K562 (cell line): ENCODE data around the gene ACER1. TPM values are rescaled to one million over a fixed set of nuclear protein-coding genes. Genes with fewer than 3 reads are reported as not detected.

Experiments
- BCLAF1 ChIP-seq, 2 experiments: fragments of 450-650 bp in 1 of 2; IDR thresholded peaks; 2 replicates each; pipeline ENCODE4 v1.6.1; 2011 to 2017; ENCODE audit warnings: low read depth in 2 of 2, antibody characterized with exemption in 1 of 2, borderline replicate concordance in 1 of 2, low read length in 1 of 2, mild to moderate bottlenecking in 1 of 2, mixed read lengths in 1 of 2; ENCODE audit not compliant: control insufficient read depth in 1 of 2
- CBFA2T3 ChIP-seq: fragments of 450-650 bp; IDR thresholded peaks from 2 replicates; pipeline ENCODE4 v1.6.1; 2017
- E4F1 ChIP-seq: fragments of 250-450 bp; sonication (Bioruptor Pico); IDR thresholded peaks from 2 replicates; pipeline ENCODE4 v1.5.0; 2021; ENCODE audit warnings: mild to moderate bottlenecking, borderline replicate concordance
- HDAC2 ChIP-seq: fragments of 450-650 bp; IDR thresholded peaks from 2 replicates; pipeline ENCODE4 v1.6.1; 2016; ENCODE audit warnings: mild to moderate bottlenecking
- HOXB6 ChIP-seq: fragments of 250-450 bp; sonication (Bioruptor Pico); IDR thresholded peaks from 2 replicates; pipeline ENCODE4 v1.5.1; 2022; ENCODE audit warnings: mild to moderate bottlenecking, borderline replicate concordance
- KAT2B ChIP-seq: IDR thresholded peaks from one replicate; pipeline ENCODE4 v1.6.1; 2012; ENCODE audit warnings: low read depth, mild to moderate bottlenecking, control low read depth, inconsistent platforms, low read length, moderate library complexity
- KAT7 ChIP-seq: sonication (generic); formaldehyde crosslinking; IDR thresholded peaks from 2 replicates; pipeline ENCODE4 v1.8.0; 2022; ENCODE audit warnings: missing genetic modification reagents, mild to moderate bottlenecking, borderline replicate concordance
- MNT ChIP-seq, 2 experiments: fragments of 450-650 bp; conservative IDR thresholded peaks; 2 replicates each; pipeline ENCODE4 v1.6.1; 2017; ENCODE audit warnings: mild to moderate bottlenecking in 2 of 2, moderate library complexity in 2 of 2
- NEUROD1 ChIP-seq: fragments of 150-350 bp; IDR thresholded peaks from 2 replicates; pipeline ENCODE4 v1.6.1; 2014; ENCODE audit warnings: borderline replicate concordance, low read length, low read depth; ENCODE audit not compliant: partially characterized antibody
- NFATC3 ChIP-seq: fragments of 450-650 bp; IDR thresholded peaks from 2 replicates; pipeline ENCODE4 v1.6.1; 2017; ENCODE audit warnings: mild to moderate bottlenecking
- NFE2 ChIP-seq: IDR thresholded peaks from 2 replicates; pipeline ENCODE4 v1.6.1; 2014; ENCODE audit warnings: antibody characterized with exemption, low read depth
- PHF8 ChIP-seq: fragments of 200-600 bp; sonication (generic); IDR thresholded peaks from 2 replicates; pipeline ENCODE4 v1.6.1; 2012; ENCODE audit warnings: mixed run types, mild to moderate bottlenecking, inconsistent platforms, low read length, moderate library complexity, borderline replicate concordance
- RFX7 ChIP-seq: fragments of 250-450 bp; sonication (Bioruptor Pico); IDR thresholded peaks from 2 replicates; pipeline ENCODE4 v1.5.1; 2021; ENCODE audit warnings: mild to moderate bottlenecking
- SAP30 ChIP-seq: fragments of 200-600 bp; sonication (generic); IDR thresholded peaks from 2 replicates; pipeline ENCODE4 v1.6.1; 2012; ENCODE audit warnings: borderline replicate concordance, low read depth, mild to moderate bottlenecking, moderate library complexity, low read length, control low read depth, inconsistent platforms; ENCODE audit not compliant: insufficient read depth, poor library complexity, severe bottlenecking
- SLC30A9 ChIP-seq: fragments of 250-450 bp; sonication (Bioruptor Pico); IDR thresholded peaks from 2 replicates; pipeline ENCODE4 v1.8.0; 2022; ENCODE audit warnings: mild to moderate bottlenecking, moderate library complexity
- SRSF9 ChIP-seq: fragments of 200-400 bp; formaldehyde crosslinking; IDR thresholded peaks from 2 replicates; pipeline ENCODE4 v1.6.1; 2017; ENCODE audit warnings: low read depth, low read length, borderline replicate concordance
- THRB ChIP-seq: fragments of 450-650 bp; formaldehyde crosslinking; conservative IDR thresholded peaks from 2 replicates; pipeline ENCODE4 v1.4.0; 2022; ENCODE audit warnings: mild to moderate bottlenecking, missing genetic modification characterization
- ZBTB34 ChIP-seq: fragments of 250-450 bp; sonication (Bioruptor Pico); IDR thresholded peaks from 2 replicates; pipeline ENCODE4 v1.8.0; 2021; ENCODE audit warnings: mild to moderate bottlenecking, moderate library complexity
- polyA plus RNA-seq, 8 experiments: library from polyadenylated mRNA; depleted of rRNA in 4 of 8; stranded (reverse) in 5 of 8; unstranded in 3 of 8; fragments of >200 nt; fragmentation: Nextera tagmentation in 2 of 8; fragmentation: Illumina TruSeq in 1 of 8; extraction: Ambion mirVana in 2 of 8; extraction: Trizol in 1 of 8; gene quantifications; 2 replicates each; pipeline versions ENCODE4 v1.2.1 to v1.2.3, GENCODE V29; 2011 to 2014; ENCODE audit warnings: inconsistent platforms in 1 of 8, missing spikeins in 1 of 8
- total RNA-seq, 7 experiments: library from RNA; depleted of rRNA in 6 of 7; stranded (reverse); fragments of >200 nt in 6 of 7; fragmentation: Illumina TruSeq in 2 of 7; extraction: Trizol in 2 of 7; gene quantifications; 2 replicates each; pipeline versions ENCODE4 v1.2.1 to v1.2.3, GENCODE V29; 2011 to 2021; ENCODE audit warnings: low replicate concordance in 1 of 7

Gene ACER1
- total and polyA plus RNA-seq, 9 of the 15 experiments (the other 6 are each of a cell fraction or from before 2014, with no cell fraction given), result not detected

- TF ChIP-seq SRSF9 (no peak), E4F1 (no peak), SLC30A9 (CRISPR knock-in tag) (no peak), NFATC3 (no peak), MNT (conservative IDR thresholded peaks at IDR 0.05) (peak in 1 of 2 experiments; percentile 76; a peak in 2 of 4 replicates), SAP30 (no peak), NEUROD1 (no peak), BCLAF1 (IDR thresholded peaks at IDR 0.05; ENCODE audit: borderline replicate concordance in 1 of 2, control insufficient read depth in 1 of 2, low read depth in 2 of 2, low read length in 1 of 2) (no peak), NFE2 (no peak; the same call in 1 of the 2 replicates), THRB (CRISPR knock-in tag) (peak; percentile 55; the same call in 1 of the 2 replicates), HDAC2 (peak; percentile 64; the same call in 1 of the 2 replicates), PHF8 (no peak), HOXB6 (CRISPR knock-in tag) (no peak), CBFA2T3 (peak; percentile 85), KAT7 (no peak), ZBTB34 (CRISPR knock-in tag) (no peak), KAT2B (no peak), RFX7 (no peak)
Observed at GRCh38 chr19:6276447-6276846, 57.0 kb downstream of the ACER1 start (continued).
